ENCODE measurements around the gene ANP32A. TPM values are rescaled to one million over a fixed set of nuclear protein-coding genes. Genes with fewer than 3 reads are reported as not detected.

The ANP32A gene
- total and polyA plus RNA-seq, 9 of the 15 experiments (the other 6 are each of a cell fraction or from before 2014, with no cell fraction given) = 13.2 to 656 (median 210) TPM

- CTCF ChIA-PET (ENCODE audit: low intra/inter-chr PET ratio) = no interaction called here
- ATAC-seq = no peak
- no peak for DNase-seq (ENCODE audit: extremely low read depth in 1 of 4, low spot score in 3 of 4)
- intact Hi-C loops (cut with micrococcal nuclease) (no loop called here), in situ Hi-C loops (cut with MboI) (no loop called here)
- Histone ChIP-seq H3K4me3 (no peak overlapping the region), H3K27me3 (ENCODE audit: control insufficient read depth in 2 of 2, insufficient read depth in 2 of 2, low read length in 2 of 2) (peaks cover 3 to 13% of the 10 kb centered on the region in 2 experiments; a peak in 3 of 5 replicates), H3K4me1 (replicated peaks in 1 of 2; ENCODE audit: control insufficient read depth in 2 of 2, insufficient read depth in 2 of 2, low read length in 2 of 2) (no peaks in the 10 kb centered on the region), H3K9me1 (ENCODE audit: control insufficient read depth, insufficient read depth, low read length) (no peaks in the 10 kb centered on the region), H3K9ac (ENCODE audit: insufficient read depth in 1 of 2, low read depth in 2 of 2, low read length in 2 of 2) (no peak overlapping the region), H3K27ac (ENCODE audit: extremely low read depth, low read depth, low read length) (no peak overlapping the region), H3K79me2 (ENCODE audit: control insufficient read depth, insufficient read depth, low read length) (no peaks in the 10 kb centered on the region), H4K20me1 (replicated peaks; ENCODE audit: control insufficient read depth, insufficient read depth, low read length) (no peaks in the 10 kb centered on the region), H2AFZ (ENCODE audit: low read depth, low read length) (no peak overlapping the region), H3K36me3 (ENCODE audit: control insufficient read depth, insufficient read depth, low read length) (no peaks in the 10 kb centered on the region), H3K9me3 (replicated peaks; ENCODE audit: control insufficient read depth, insufficient read depth, low read depth, low read length) (no peaks in the 10 kb centered on the region), H3K4me2 (ENCODE audit: insufficient read depth, low read length) (no peak overlapping the region)
- FAIRE-seq = no peak
- POLR2A ChIA-PET = interaction anchor here (0.6 to 1.1 kb wide), 2 partner anchors 8 to 50 kb away, joined by 3 to 4 read pairs; partner anchors contain the start of gene ANP32A
- no peak for TF ChIP-seq CUX1 (CRISPR knock-in tag; IDR thresholded peaks at IDR 0.05)
- no peak for TF ChIP-seq U2AF2 (optimal IDR thresholded peaks at IDR 0.05; ENCODE audit: low read depth, low read length)
- no peak for TF ChIP-seq RAD51 (IDR thresholded peaks at IDR 0.05; ENCODE audit: borderline replicate concordance, low read depth)
- TF ChIP-seq NCOA6 (IDR thresholded peaks at IDR 0.05) = no peak
- TF ChIP-seq, protein P1, sequence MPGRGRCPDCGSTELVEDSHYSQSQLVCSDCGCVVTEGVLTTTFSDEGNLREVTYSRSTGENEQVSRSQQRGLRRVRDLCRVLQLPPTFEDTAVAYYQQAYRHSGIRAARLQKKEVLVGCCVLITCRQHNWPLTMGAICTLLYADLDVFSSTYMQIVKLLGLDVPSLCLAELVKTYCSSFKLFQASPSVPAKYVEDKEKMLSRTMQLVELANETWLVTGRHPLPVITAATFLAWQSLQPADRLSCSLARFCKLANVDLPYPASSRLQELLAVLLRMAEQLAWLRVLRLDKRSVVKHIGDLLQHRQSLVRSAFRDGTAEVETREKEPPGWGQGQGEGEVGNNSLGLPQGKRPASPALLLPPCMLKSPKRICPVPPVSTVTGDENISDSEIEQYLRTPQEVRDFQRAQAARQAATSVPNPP (IDR thresholded peaks at IDR 0.05; ENCODE audit: borderline replicate concordance, insufficient read depth, insufficient read length) = no peak
- TF ChIP-seq MEF2A (IDR thresholded peaks at IDR 0.05; ENCODE audit: control insufficient read depth, low read depth, low read length) = no peak
- no peak for TF ChIP-seq CBFA2T2 (conservative IDR thresholded peaks at IDR 0.05)
- TF ChIP-seq SIN3B (IDR thresholded peaks at IDR 0.05; ENCODE audit: low read depth) = no peak
- TF ChIP-seq, protein P2, sequence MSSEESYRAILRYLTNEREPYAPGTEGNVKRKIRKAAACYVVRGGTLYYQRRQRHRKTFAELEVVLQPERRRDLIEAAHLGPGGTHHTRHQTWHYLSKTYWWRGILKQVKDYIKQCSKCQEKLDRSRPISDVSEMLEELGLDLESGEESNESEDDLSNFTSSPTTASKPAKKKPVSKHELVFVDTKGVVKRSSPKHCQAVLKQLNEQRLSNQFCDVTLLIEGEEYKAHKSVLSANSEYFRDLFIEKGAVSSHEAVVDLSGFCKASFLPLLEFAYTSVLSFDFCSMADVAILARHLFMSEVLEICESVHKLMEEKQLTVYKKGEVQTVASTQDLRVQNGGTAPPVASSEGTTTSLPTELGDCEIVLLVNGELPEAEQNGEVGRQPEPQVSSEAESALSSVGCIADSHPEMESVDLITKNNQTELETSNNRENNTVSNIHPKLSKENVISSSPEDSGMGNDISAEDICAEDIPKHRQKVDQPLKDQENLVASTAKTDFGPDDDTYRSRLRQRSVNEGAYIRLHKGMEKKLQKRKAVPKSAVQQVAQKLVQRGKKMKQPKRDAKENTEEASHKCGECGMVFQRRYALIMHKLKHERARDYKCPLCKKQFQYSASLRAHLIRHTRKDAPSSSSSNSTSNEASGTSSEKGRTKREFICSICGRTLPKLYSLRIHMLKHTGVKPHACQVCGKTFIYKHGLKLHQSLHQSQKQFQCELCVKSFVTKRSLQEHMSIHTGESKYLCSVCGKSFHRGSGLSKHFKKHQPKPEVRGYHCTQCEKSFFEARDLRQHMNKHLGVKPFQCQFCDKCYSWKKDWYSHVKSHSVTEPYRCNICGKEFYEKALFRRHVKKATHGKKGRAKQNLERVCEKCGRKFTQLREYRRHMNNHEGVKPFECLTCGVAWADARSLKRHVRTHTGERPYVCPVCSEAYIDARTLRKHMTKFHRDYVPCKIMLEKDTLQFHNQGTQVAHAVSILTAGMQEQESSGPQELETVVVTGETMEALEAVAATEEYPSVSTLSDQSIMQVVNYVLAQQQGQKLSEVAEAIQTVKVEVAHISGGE (CRISPR knock-in tag; IDR thresholded peaks at IDR 0.05) = no peak
- TF ChIP-seq EP300 (IDR thresholded peaks at IDR 0.05; ENCODE audit: low read length) = no peak
- no peak for TF ChIP-seq JUNB (CRISPR knock-in tag; conservative IDR thresholded peaks at IDR 0.05)
- no peak for TF ChIP-seq ZNF384 (IDR thresholded peaks at IDR 0.05; ENCODE audit: low read depth, low read length)
- BruUV-seq (replicated peaks) = no TSS peak
Measured at GRCh38 chr15:68770216-68770615, 50.5 kb downstream of the ANP32A start.

Data from K562 (cell line).